OCI-LY7 (cell line): ENCODE results near the gene ATP8B1.

Experiments used
- CTCF ChIP-seq: fragments of 200-600 bp; sonication (generic); conservative IDR thresholded peaks from 2 replicates; pipeline ENCODE4 v1.5.1; 2014; ENCODE audit warnings: mild to moderate bottlenecking, antibody characterized with exemption, low read length, moderate library complexity, mixed read lengths
- EZH2phosphoT487 ChIP-seq: fragments of 200-600 bp; sonication (generic); IDR thresholded peaks from 2 replicates; pipeline ENCODE4 v1.6.1; 2018; ENCODE audit warnings: low read depth, borderline replicate concordance, mild to moderate bottlenecking, mixed run types, antibody characterized with exemption, low read length, moderate library complexity, mixed read lengths

- TF ChIP-seq CTCF (no peak), EZH2phosphoT487 (no peak)
These were observed 34.9 kb upstream of the ATP8B1 start for GRCh38 chr18:57837917-57838548.
